GM18499 (cell line): ENCODE data around the gene USP47.

Experiments used
- ATAC-seq: cut with Tn5 transposase; IDR thresholded peaks from one replicate; pipeline ENCODE4 v1.9.1; 2021; ENCODE audit warnings: moderate number of reproducible peaks; ENCODE audit not compliant: insufficient read depth, unreplicated experiment

Gene USP47

DNA sequence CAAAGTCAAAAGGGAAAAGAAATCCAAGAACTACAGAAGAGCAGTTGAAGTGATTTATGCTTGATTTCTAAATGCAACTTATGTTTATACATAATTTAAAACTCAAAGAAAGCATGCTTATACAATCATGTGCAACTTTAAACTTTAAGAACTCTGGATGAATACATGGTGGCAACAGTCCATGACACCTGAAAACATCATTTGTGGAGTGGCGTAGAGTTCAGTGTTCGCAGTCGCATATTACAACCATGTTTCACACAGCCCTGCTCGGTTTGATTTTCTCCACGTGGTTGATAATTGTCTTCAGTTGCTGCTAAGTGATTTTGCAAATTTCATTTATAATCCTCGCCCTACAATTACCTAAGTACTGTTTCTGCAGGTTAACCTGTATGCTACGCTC lies 121.3 kb downstream of the USP47 start:
- no peak for ATAC-seq

DNA sequence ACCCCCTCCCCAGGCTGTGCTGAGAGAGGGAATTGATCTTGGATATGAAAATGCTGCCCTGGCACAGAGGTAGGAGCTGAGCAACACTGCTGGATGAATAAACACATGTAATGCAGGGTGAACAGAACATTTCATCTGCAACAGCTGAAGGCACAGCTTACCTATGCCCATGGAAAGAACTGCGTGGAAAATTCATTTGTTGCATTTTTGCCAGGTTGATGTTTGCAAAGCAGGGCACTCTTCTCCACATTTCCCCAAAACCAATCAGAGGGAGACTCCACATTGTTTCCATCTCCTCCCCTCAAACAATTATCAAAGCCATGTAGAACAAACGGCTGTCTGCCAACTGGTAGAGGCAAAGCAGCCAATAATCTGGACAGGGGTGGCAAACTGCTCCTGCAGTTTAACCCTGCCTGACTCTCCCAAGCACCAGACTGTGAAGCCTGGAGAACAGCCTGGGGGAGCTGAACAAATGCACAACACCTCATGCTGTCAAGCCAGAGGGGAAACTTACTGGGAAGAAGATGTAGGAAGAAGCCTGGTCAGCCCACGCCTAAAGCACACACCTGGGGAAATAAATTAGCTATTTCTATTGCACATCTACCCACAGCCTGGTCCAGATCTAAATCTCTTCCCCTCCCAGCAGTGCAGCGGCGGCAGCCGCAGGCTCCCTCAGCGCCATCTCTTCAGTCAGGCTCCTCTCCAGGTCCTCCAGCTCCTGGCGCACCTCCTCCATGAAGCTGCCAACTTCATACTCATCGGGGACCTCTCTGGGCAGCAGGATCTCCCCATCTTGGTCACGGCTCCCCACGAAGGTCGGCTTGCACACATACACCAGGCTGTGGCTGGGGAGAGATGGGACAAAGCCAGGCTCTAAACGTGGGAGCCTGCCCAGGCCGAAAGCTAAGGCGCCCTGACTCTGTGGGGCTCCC lies 122.3 kb downstream of the USP47 start:
- ATAC-seq, result no peak

DNA sequence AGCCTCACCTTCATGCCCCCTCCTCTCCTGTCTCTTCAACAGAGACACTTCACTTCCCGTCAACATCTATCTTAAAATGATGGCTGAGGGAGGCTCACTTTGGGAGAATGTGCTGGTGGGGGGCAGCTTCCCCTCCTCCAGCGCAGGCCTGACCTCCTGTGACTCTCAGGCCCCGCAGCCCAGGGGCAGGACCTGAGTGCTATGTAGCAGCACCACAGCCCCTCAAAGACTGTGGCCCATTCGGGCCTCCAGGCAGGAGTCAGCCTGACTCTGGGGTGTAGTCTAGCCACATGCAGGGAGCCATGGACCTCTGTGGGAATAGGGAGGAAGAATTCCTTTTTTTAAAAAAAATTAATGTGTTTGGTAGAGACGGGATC lies 123.0 kb downstream of the USP47 start:
- ATAC-seq, result no peak

DNA sequence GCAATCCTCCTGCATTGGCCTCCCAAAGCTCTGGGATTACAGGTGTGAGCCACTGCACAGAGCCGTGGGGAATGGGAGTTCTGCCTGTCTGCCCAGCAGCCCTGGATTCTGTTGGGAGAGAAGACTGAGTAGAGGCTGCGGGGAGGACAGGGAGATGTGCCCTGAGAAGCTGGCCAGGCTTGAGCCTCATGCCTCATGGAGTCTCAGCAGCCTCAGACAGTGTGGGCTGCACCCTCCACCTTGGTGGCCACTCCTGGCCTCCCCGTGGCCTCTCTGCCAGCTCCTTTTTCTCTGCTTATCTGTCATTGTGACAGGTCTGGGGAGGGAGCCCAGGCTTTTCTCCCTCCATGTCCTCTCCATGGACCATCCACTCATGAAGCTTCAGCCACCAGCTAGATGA lies 123.4 kb downstream of the USP47 start:
- no peak for ATAC-seq

DNA sequence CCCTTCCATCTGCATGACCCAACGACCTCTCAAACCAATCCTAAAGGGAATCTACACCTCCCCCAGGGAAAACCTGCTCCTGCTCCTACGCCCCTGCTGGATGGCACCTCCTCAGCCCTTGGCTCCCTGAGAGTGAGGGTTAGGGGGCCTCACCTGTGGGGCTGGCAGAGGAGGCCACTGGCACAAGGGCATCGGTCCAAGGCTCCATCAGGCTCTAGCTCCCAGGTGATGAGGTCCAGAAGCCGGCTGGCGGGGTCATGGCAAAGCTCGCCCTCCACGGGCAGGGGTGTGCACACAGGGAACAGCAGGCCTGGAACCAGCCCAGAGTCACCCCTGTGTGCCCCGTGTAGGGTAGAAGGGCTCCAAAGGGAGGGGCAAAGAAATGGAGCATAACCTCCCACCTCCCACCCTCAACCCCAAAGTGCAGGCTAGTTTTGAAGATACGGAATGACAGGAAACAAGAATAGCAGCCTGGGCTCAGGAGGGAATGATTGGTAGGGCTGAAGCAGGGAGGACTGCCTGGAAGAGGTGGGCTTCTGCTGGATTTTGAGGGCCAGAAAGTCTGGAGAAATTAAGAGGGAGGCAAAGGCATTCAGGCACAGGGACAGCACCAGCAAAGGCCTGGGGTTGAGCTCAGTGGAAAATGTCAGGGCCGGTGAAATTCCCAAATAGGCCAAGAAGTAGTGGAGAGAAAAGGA lies 124.0 kb downstream of the USP47 start:
- no peak for ATAC-seq

DNA sequence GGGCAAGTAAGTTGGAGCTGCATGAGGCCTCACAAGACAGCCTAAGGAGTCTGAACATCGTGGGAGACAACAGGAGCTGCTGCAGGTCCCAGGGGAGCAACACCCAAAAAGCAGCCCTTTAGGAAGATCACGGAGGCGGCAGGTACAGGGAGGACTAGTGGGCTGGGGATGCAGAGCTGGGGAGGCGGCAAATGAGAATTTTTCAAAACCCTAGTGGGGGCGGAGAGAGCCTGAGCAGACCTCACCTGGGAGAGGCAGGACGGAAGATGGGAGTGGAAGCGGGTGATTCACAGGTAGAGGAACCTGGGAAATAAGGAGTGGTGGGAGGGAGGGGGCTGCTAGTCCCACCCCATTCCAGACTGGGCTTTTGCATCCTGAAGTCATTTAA lies 124.6 kb downstream of the USP47 start:
- ATAC-seq, result no peak

DNA sequence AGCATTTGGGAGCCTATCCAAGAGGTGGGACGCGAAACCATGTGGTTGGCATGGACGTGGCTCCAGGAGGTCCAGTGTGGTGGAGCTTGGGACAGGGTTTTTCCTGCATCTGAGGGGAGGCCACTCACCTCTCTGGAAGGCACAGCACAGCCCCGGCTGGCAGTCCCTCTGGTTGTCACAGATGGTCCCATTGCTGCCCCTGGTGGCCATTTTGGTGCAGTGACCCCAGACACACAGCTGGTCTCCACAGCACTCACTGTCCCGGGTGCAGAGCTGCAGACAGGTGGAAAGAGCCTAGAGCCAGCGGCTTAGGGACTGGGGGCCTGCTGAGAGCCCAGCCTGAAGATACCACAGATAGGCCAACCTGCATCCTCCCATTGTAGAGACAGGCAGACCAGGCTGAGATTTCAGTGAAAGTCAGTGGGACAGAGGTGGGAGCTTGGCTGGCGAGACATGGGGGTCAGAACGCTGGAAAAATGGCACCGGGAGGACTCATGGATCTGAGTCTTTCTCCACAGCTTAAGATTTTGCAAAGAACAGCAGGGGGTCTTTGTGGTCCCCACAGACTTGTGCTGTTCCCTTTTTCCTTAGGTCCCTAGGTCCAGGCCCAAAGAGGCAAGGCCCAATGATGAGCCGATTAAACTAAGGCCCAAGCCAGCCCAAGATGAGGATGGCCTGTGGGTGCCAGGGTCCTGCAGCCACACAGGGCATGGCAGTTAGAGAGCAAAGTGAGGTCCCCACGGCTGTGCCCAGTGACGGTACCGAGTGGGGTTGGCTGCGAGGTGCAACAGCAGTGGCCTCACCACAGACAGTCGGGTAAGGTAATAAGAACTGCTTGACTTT lies 125.3 kb downstream of the USP47 start:
- no peak for ATAC-seq

DNA sequence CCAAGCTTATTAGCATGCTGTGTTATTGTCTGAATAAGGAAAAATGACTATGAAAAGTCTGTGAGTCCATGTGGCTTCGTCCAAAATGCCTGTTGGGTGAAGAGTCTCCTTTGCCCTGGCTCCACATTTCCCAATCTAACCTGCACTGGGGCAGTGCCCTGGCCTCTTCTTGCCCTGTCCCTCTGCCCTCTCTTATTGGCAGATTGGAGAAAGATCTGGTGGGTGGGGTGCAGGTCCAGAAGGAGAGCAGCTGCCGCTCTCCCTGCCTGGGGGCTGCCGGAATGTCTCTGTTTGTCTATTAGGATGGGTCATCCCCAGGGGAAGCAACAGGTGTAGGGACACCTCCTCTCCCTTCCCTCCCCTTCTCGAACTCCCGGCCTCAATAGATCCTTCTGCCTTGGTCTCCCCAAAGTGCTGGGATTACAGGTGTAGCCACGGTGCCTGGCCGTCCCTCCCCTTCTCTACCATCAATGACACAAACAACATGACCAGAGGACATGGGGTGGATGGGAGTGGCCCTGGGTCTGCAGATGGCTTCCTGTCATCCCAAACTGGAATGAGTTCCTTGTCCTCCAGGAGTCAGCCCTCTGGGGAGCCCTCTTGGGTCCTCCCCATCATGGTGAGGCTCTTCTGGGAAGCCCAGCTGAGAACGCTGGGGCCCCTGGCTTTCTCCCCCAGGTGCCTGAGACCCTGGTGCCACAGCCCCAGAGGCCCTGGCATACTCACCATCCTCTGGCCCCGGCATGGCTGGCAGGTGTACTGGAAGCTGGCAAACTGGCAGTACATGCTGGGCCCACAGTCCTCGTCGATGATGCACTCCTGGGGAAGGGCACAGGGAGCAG lies 126.1 kb downstream of the USP47 start:
- ATAC-seq, result no peak

DNA sequence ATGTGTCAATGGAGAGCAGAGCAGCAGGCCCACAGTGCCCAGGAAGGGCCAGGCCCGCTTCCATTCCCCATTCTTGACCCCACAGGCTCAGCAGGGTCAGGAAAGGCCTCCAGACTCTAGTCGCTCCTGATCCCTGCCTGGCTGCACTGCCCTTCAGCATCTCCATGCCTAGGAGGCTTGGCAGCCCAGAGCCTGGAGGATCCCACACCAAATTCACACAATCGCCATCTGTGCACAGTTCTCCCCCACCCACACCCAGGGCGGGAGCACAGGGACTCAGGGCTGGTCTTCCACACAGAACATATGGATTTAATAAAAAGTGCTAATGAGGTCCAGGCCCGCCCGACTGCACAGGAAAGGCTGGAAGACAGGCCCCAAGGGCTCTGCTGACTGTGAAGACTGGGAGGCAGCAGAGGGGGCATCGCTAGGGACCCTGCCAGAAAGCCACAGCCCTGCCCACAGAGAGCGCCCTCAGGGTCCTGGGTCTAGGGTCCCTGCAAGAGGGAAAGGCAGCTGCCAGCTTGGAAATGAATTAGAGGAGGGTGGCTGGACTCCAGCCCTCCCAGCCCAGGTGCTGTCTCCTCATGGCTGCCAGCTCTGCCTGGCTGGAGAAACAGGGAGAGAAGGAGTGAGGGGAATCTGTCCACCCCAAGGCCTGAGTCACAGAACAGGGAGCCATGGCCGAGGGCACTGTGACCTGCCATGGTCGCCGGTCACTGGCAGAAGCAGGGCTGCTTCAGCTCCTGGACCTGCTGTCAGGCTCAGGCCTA lies 126.9 kb downstream of the USP47 start:
- no peak for ATAC-seq

DNA sequence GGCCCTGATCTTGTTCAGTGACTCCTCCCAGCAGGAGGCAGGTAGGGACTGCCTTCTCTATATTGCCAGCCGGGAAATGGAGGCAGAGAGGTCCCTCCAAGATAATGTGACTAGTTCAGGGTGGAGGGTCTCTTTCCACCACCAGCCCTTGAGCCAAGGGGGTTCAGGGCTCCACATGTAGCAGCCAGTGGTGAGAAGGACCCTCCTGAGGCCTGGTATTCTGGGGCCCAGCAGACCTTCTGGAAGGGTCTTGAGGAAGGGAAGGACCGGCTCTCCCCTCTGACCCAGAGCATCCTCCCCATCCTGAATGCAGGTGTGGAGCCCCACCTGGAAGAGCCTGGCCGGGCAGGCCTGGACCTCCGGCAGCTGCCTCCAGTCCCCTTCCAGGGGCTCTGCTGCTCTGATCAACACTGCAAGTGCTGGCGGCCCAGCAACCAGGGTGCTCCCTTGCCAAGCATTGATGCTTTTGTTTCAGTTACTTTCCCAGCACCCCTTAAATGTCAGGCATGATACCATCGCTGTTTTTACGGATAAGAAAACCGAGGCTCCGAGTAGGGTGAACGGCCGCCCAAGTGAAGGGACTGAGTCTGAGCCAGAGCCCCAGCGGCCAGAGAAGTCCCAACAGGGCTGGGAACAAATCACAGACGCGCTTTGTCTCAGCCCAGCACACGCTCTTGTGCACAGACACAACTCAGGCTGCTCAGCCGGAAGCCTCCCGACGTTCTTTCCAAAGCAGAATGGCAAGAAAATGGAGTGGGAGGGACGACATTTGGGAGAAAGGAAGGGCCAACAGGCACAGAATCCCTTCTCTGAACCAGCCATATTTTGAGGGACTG lies 127.8 kb downstream of the USP47 start:
- ATAC-seq, result no peak

DNA sequence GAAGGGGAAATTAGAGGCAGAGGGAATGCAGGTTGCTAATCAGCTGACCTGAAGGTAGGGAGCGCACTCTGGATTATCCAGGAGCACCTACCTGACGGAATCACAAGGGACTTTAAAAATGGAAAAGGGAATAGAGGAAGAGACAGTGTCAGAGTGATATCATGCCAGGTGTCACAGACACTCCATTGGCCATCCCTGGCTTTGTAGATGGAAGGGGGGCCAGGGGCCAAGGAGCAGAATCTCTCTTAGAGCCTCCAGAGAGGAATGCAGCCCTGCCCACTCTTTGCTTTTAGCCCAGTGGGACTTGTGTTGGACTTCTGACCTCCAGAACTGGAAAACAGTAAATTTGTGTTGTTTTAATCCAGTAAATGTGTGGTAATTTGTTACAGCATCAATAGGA lies 128.8 kb downstream of the USP47 start:
- ATAC-seq, result no peak

DNA sequence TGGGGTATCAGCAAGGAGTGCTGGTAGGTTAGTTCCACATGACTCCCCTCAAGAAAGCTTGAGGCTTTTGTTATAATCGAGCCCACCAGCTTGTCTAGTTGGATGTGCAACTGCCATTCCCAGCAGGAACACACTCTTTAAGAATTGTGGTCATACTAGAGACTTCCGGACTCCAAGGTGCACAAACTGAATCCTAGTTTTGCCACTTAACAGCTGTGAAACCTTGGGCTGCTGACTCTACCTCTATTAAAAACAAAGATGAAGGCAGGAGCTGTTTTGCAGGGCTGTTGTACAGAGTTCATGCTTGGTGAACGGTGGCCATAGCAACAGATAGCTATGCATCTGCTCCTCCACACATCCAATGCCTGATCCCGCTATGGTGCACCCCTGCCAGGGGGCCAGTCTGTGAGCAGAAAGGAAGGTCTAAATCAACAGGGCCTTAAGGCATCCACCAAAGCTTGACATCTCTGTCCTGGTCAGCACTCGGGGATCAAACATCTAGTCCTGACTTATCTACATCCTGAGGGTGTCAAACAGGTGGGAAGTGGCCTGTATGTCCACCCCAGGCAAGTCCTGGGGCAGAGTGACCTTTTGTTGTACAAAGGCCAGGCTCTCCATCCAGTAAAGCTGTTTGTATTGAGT lies 130.3 kb downstream of the USP47 start:
- no peak for ATAC-seq

DNA sequence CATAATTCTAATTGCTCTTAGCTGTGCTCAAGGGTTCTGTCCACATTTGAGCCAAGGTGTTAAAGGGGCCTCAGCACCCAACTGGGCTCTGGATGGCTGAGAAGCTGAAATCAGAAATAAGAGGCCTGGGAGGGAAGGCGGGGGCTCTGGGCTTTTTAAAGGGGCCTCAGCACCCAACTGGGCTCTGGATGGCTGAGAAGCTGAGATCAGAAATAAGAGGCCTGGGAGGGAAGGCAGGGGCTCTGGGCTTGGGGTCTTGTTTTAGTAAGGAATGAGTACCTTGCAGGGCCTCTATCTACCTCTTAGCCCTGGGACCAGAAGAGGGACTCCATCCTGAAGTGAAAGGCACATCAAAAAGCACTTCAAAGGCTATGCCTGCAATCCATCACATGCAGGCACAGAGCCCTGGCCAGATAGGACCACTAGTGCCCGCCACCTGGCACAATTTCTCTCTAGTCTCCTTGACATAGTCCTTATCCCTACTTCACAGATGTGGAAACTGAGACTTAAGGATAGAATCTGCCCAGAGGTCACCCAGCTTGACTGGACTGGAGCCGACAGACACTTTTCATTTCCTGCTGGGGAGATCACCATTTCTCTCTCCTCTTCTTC lies 131.1 kb downstream of the USP47 start:
- ATAC-seq, result no peak

DNA sequence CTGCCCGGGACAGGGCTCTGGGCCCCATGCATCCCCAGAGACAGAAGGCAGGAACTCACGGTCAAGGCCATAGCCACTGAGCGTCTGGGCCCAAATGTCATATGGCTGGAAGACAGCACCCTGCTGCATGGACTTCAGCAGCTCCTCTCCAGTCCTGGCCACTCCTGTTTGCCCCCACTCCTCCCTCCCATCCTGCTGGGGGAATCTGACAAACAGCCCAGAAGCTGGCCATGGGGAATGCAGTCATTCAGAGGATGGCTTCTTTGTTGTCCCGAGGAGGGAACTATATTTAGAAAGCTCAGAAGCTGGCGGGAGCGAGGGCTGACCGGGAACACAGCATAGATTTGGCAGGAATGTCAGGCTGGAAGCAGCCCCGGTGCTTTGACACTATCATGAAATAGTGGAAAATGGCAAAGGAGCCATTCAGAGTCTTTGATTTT lies 131.6 kb downstream of the USP47 start:
- no peak for ATAC-seq

DNA sequence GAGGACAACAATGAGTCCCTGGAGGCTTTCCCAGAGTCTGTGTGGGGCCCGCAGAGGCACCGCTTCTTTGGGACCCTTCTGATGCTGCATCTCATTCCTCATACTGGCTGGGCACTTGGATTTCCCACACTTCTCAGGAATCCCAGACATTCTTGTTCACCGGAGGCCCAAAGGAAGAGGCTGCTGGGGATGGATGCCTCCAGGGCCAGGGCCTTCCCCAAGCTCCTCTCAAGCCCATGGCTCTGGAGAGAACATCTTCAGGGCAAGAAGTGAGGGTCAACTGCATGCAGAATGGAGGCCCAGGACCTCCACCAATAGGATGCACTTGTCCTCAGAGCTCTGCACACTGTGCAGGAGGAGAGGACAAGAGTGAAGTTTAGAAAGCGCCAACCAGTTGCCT lies 132.1 kb downstream of the USP47 start:
- no peak for ATAC-seq

DNA sequence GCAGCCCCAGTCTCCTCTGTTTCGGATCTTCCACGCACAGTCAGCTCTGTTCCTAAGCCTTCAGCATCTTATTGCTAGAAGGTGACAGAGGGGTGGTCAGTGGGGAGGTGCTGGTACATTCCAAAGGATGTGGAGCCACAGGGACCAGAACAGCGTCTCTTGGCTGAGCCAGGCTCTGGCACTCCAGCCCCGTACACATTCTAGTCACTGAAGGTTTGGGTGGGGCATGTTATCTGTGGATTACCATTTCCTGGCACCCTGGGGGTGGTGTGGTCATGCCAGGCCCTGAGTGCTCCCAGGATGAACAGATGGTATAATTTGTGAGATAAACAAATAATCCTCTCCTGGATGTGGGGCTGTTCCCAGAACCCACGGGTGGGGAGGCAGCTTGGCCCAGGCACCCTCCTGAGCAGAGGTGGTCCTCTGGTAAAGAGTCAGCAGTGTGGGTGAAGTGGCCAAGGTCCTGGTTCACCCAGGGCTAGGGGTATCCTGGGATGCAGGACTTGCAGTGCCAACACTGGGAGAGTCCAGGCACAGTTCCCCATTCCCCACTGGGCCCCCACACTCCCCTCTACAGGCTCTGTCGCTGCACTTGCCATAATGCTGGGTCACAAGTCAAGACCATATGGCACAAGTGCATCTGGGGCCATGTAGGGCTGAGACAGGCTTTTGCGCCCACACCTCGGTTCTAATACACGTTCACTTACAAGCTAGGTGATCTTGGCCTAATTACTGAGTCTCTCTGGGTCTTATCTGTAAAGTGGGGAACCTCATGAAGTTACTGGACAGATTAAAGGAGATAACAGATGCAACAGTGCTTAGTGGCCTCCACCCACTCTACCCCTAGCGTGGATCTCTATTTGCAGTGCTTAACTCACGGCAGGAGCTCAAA lies 133.7 kb downstream of the USP47 start:
- ATAC-seq, result no peak
